ES-I3 (cell line): ENCODE results near the gene ROR2.

Experiments
- H3K36me3 ChIP-seq: 2 replicates; pipeline ENCODE4 v1.6.1; 2013; ENCODE audit warnings: mild to moderate bottlenecking, low read length, control low read depth, moderate library complexity; ENCODE audit not compliant: insufficient read depth
- H3K4me1 ChIP-seq: 2 replicates; pipeline ENCODE4 v1.6.1; 2013; ENCODE audit warnings: mild to moderate bottlenecking, control low read depth, low read length; ENCODE audit not compliant: insufficient read depth
- H3K9ac ChIP-seq: 2 replicates; pipeline ENCODE4 v1.6.1; 2013; ENCODE audit warnings: low read depth, mild to moderate bottlenecking, low read length, moderate library complexity
- H3K9me3 ChIP-seq: 2 replicates; pipeline ENCODE4 v1.6.1; 2013; ENCODE audit warnings: mild to moderate bottlenecking, low read length, moderate library complexity; ENCODE audit not compliant: control insufficient read depth, insufficient read depth

Gene ROR2

GRCh38 chr9:91960367-91960766 is 10.3 kb upstream of the ROR2 start:
- Histone ChIP-seq H3K9me3 (no peaks in the 10 kb centered on the region; the same call in none of the 2 replicates), H3K9ac (no peak overlapping the region), H3K4me1 (no peaks in the 10 kb centered on the region)

GRCh38 chr9:91958174-91958573 is 8.1 kb upstream of the ROR2 start:
- Histone ChIP-seq H3K9ac (no peak overlapping the region), H3K9me3 (no peaks in the 10 kb centered on the region; the same call in 1 of the 2 replicates), H3K4me1 (peaks cover 3% of the 10 kb centered on the region; the same call in 1 of the 2 replicates), H3K36me3 (no peaks in the 10 kb centered on the region)

More at GRCh38 chr9:91960367-91960766, 10.3 kb upstream of the ROR2 start:
- H3K36me3 ChIP-seq, result no peaks in the 10 kb centered on the region

- Histone ChIP-seq H3K4me1 (peaks cover 7% of the 10 kb centered on the region), H3K36me3 (no peaks in the 10 kb centered on the region), H3K9me3 (no peaks in the 10 kb centered on the region), H3K9ac (peak overlapping the region; percentile 13; the same call in 1 of the 2 replicates)
Measured at GRCh38 chr9:91954841-91955471, 4.9 kb upstream of the ROR2 start.

- Histone ChIP-seq H3K36me3 (no peaks in the 10 kb centered on the region), H3K9ac (no peak overlapping the region), H3K4me1 (peaks cover 7% of the 10 kb centered on the region), H3K9me3 (no peaks in the 10 kb centered on the region)
Measured at GRCh38 chr9:91953718-91954117, 3.7 kb upstream of the ROR2 start.

- H3K4me1 ChIP-seq, result peaks cover 7% of the 10 kb centered on the region
- H3K36me3 ChIP-seq, result no peaks in the 10 kb centered on the region
Measured at GRCh38 chr9:91951944-91952520, 2.0 kb upstream of the ROR2 start.

GRCh38 chr9:91949392-91949945 is 559 bp downstream of the ROR2 start:
- H3K9me3 ChIP-seq, result no peaks in the 10 kb centered on the region
- H3K9ac ChIP-seq, result peak overlapping the region; percentile 85
- no peaks in the 10 kb centered on the region for H3K36me3 ChIP-seq
- H3K4me1 ChIP-seq, result peaks cover 28% of the 10 kb centered on the region

More at GRCh38 chr9:91951944-91952520, 2.0 kb upstream of the ROR2 start:
- Histone ChIP-seq H3K9me3 (no peaks in the 10 kb centered on the region), H3K9ac (no peak overlapping the region)

- Histone ChIP-seq H3K4me1 (peaks cover 29% of the 10 kb centered on the region), H3K36me3 (no peaks in the 10 kb centered on the region), H3K9ac (peak overlapping the region; percentile 85)
Measured at GRCh38 chr9:91948597-91949391, 1.2 kb downstream of the ROR2 start.

GRCh38 chr9:91948101-91948596 is 1.9 kb downstream of the ROR2 start:
- H3K36me3 ChIP-seq, result no peaks in the 10 kb centered on the region

More at GRCh38 chr9:91948597-91949391, 1.2 kb downstream of the ROR2 start:
- no peaks in the 10 kb centered on the region for H3K9me3 ChIP-seq

GRCh38 chr9:91946653-91947488 is 3.2 kb downstream of the ROR2 start:
- no peak overlapping the region for H3K9ac ChIP-seq
- no peaks in the 10 kb centered on the region for H3K9me3 ChIP-seq
- peaks cover 29% of the 10 kb centered on the region for H3K4me1 ChIP-seq
- no peaks in the 10 kb centered on the region for H3K36me3 ChIP-seq

More at GRCh38 chr9:91948101-91948596, 1.9 kb downstream of the ROR2 start:
- Histone ChIP-seq H3K4me1 (peaks cover 29% of the 10 kb centered on the region), H3K9ac (peak overlapping the region; percentile 85; the same call in 1 of the 2 replicates), H3K9me3 (no peaks in the 10 kb centered on the region)

GRCh38 chr9:91946196-91946595 is 3.8 kb downstream of the ROR2 start:
- no peak overlapping the region for H3K9ac ChIP-seq
- H3K36me3 ChIP-seq, result no peaks in the 10 kb centered on the region
- H3K4me1 ChIP-seq, result peaks cover 29% of the 10 kb centered on the region
- no peaks in the 10 kb centered on the region for H3K9me3 ChIP-seq

GRCh38 chr9:91945277-91946085 is 4.5 kb downstream of the ROR2 start:
- no peak overlapping the region for H3K9ac ChIP-seq
- H3K4me1 ChIP-seq, result peaks cover 25% of the 10 kb centered on the region
- H3K9me3 ChIP-seq, result no peaks in the 10 kb centered on the region
- H3K36me3 ChIP-seq, result no peaks in the 10 kb centered on the region

GRCh38 chr9:91944711-91945110 is 5.3 kb downstream of the ROR2 start:
- Histone ChIP-seq H3K36me3 (no peaks in the 10 kb centered on the region), H3K9me3 (no peaks in the 10 kb centered on the region), H3K9ac (no peak overlapping the region), H3K4me1 (peaks cover 25% of the 10 kb centered on the region)
